Right lobe of liver (tissue), 6 donors: ENCODE measurements around the gene LACC1. TPM values are rescaled to one million over a fixed set of nuclear protein-coding genes. Genes with fewer than 3 reads are reported as not detected.

Experiments used
- ATAC-seq, 4 donors: fragments of 200-7000 bp; cut with Tn5 transposase; one replicate each; pipeline ENCODE4 v1.9.1; 2020; ENCODE audit warnings: mild to moderate bottlenecking in 4 of 4, moderate library complexity in 4 of 4
- DNase-seq, 3 donors: peaks; one replicate each; pipeline ENCODE4 v3.0.0-alpha.2; 2020
- H3K27ac ChIP-seq, 3 donors: fragments of 200-600 bp; one replicate each; pipeline ENCODE4 v1.8.0; 2022
- H3K27me3 ChIP-seq, 2 donors: fragments of 200-600 bp; one replicate each; pipeline ENCODE4 v1.8.0; 2022
- H3K36me3 ChIP-seq, 4 donors: fragments of 200-600 bp; sonication (generic) in 1 of 4; one replicate each; pipeline versions ENCODE4 v1.5.1 to v1.8.0; 2017 to 2022; ENCODE audit warnings: control low read depth in 1 of 4
- H3K4me1 ChIP-seq, 4 donors: fragments of 200-600 bp; sonication (generic) in 1 of 4; one replicate each; pipeline versions ENCODE4 v1.5.1 to v1.8.0; 2017 to 2022; ENCODE audit warnings: control low read depth in 1 of 4
- H3K4me3 ChIP-seq, 3 donors: fragments of 200-600 bp; one replicate each; pipeline ENCODE4 v1.8.0; 2022
- H3K9me3 ChIP-seq, 4 donors: fragments of 200-600 bp; sonication (generic) in 1 of 4; one replicate each; pipeline versions ENCODE4 v1.5.1 to v1.8.0; 2017 to 2022; ENCODE audit warnings: control low read depth in 1 of 4
- POLR2A ChIP-seq: fragments of 450-650 bp; IDR thresholded peaks from one replicate; pipeline ENCODE4 v1.6.1; 2017; ENCODE audit warnings: antibody characterized with exemption, mild to moderate bottlenecking
- WGBS: methylation state at CpG from one replicate; pipeline ENCODE4 v1.1.6; 2018; ENCODE audit warnings: low coverage, low lambda C conversion rate; ENCODE audit not compliant: insufficient coverage; ENCODE audit errors: missing lambda C conversion rate; 5-methylcytosine and 5-hydroxymethylcytosine counted together
- intact Hi-C, 2 donors: fragments of 100-400 bp; cut with DNase I; formaldehyde crosslinking; loops; one replicate each; pipeline versions ENCODE4 v1.11.2 to v1.14.1; 2022
- total RNA-seq, 6 experiments: library from RNA; depleted of rRNA in 2 of 6; stranded (reverse); fragments of >200 nt in 2 of 6; fragmentation: NEBNext Ultra II Directional in 3 of 6; extraction: Animal tissue kit (Norgen Biotek cat#: 25700) in 3 of 6; gene quantifications; one replicate each; pipeline versions ENCODE4 v1.1.0 to v1.2.4, GENCODE V29; 2016 to 2023
- TF ChIP-seq, protein P1 (sequence below), 4 donors: fragments of 200-600 bp in 3 of 4; fragments of 450-650 bp in 1 of 4; IDR thresholded peaks; one replicate each; pipeline versions ENCODE4 v1.5.1 to v1.8.0; 2016 to 2022; ENCODE audit warnings: antibody characterized with exemption in 4 of 4, mild to moderate bottlenecking in 2 of 4
- donor health status: DM: no; HTN: yes; CAD: no.
- donor health status: DM: no; HTN: no; CAD: no.
- donor health status: DM: no; HTN: no; CAD: no.
- donor health status: DM: no; HTN: yes; CAD: no.
- donor health status: DM: no; HTN: yes; CAD: no.

The LACC1 gene
- total RNA-seq, 6 experiments from 2014 or later = 2.7 to 8.4 (median 4.5) TPM

DNA sequence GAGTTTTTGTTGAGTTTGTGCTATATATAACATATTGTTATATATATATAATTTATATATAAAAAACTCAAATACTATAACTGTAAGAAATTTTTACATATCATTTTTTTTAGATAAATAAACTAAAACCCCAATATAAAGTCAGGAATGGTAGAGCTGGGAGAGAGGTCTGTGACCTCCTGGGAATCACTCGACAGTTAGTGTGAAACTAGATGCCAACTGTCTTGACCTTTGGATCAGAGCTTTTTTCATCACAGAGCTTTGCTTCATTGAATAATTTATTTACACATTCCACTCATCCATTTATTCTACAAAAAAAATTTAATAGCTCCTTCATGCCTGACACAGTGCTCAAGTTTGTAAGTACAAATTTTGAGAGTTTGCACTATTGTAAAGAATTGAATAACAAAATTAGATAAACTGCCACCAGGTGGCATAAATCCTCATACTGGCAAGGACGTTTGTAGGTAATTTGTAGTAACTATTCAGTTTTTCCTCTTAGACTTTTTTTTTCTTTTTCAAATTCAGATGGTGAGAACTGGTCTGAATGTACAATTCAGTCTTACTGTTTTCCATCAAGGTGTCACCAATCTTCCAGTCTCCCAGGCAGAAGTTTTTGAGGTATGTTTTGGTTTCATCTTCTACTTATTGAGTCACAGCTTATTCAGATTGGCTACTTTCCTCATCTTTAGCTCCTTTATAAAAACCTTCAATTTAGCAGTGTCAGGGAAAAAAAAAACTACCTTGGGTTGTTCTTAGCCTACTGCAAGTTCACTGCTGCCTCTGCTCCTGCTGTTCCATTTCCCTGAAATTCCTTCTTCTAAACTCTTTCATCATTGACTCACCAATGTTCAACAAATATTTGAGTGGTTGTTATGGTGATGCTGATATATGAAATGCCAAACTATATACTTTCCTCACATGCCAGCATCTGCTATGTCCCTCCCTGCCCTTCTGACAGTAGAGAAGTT, 28.7 kb downstream of the LACC1 start:
- ATAC-seq (peak; percentile 55 to 73 (median 66)), DNase-seq (no peak)
- no peaks in the 10 kb centered on the region for H3K4me1 ChIP-seq
- H3K27ac ChIP-seq = no peak overlapping the region
- 2% methylated on average over 2 of the region's 2 CpGs for WGBS
- intact Hi-C loops = loop anchor here in 1 of 2 donors (10.0 kb wide), 1 partner anchor 556 kb away; no protein-coding TSS in a partner anchor
- no peaks in the 10 kb centered on the region for H3K9me3 ChIP-seq
- H3K36me3 ChIP-seq = no peaks in the 10 kb centered on the region
- TF ChIP-seq POLR2A = no peak
- TF ChIP-seq, protein P1, sequence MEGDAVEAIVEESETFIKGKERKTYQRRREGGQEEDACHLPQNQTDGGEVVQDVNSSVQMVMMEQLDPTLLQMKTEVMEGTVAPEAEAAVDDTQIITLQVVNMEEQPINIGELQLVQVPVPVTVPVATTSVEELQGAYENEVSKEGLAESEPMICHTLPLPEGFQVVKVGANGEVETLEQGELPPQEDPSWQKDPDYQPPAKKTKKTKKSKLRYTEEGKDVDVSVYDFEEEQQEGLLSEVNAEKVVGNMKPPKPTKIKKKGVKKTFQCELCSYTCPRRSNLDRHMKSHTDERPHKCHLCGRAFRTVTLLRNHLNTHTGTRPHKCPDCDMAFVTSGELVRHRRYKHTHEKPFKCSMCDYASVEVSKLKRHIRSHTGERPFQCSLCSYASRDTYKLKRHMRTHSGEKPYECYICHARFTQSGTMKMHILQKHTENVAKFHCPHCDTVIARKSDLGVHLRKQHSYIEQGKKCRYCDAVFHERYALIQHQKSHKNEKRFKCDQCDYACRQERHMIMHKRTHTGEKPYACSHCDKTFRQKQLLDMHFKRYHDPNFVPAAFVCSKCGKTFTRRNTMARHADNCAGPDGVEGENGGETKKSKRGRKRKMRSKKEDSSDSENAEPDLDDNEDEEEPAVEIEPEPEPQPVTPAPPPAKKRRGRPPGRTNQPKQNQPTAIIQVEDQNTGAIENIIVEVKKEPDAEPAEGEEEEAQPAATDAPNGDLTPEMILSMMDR (IDR thresholded peaks at IDR 0.05) = peak; percentile 58 to 64 (median 63)
- H3K27me3 ChIP-seq = no peaks in the 10 kb centered on the region
- H3K4me3 ChIP-seq = no peak overlapping the region

DNA sequence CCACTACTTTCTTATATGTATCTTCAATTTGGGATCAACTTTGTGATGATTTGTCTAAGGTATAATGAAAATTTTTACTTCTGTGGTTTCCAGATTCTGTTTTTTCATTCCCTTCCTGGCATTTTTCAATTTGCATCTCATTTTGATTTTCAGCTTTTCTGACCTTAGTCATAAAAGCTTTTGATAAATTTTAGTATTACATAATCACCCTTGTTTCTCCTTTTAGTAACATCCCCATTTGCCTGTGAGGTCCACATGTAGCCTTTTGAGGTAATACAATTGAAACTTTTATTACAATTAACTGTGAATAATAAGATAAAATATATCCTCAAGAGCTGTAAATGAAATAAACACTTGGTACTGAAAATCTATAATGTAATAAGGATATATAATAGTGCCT, 31.2 kb downstream of the LACC1 start:
- intact Hi-C loops = loop anchor here in 1 of 2 donors (10.0 kb wide), 1 partner anchor 554 kb away; no protein-coding TSS in a partner anchor
- H3K4me3 ChIP-seq = no peak overlapping the region
- no peaks in the 10 kb centered on the region for H3K9me3 ChIP-seq
- TF ChIP-seq, protein P1 (IDR thresholded peaks at IDR 0.05) = no peak
- TF ChIP-seq POLR2A = no peak
- no peaks in the 10 kb centered on the region for H3K27me3 ChIP-seq
- ATAC-seq (no peak), DNase-seq (no peak)
- no peak overlapping the region for H3K27ac ChIP-seq
- no peaks in the 10 kb centered on the region for H3K4me1 ChIP-seq
- H3K36me3 ChIP-seq = no peaks in the 10 kb centered on the region

DNA sequence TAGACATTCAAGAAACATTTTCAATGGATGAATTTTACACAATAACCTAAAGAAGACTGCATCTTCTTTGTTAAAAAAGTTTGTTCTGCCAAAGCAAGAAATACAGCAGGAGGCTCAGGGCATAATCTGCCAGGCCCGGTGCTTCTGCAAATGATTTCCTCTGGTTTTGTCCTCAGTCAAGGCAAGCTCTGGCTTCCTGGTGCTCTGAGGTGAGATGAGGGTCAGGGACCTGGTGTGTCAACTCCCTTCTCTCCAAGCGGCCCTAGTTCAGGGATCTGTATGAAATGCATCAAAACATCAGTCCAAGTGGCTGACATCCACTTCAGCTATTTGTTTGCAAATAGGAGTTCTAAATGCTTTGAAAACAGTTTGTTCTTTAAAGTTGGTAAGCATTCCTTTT, 31.6 kb downstream of the LACC1 start:
- intact Hi-C loops = loop anchor here in 1 of 2 donors (10.0 kb wide), 1 partner anchor 554 kb away; no protein-coding TSS in a partner anchor
- Histone ChIP-seq H3K4me1 (no peaks in the 10 kb centered on the region), H3K9me3 (no peaks in the 10 kb centered on the region), H3K27me3 (no peaks in the 10 kb centered on the region), H3K27ac (no peak overlapping the region), H3K36me3 (no peaks in the 10 kb centered on the region), H3K4me3 (no peak overlapping the region)
- DNase-seq (no peak), ATAC-seq (no peak)
- 17% methylated on average over 2 of the region's 2 CpGs for WGBS
- no peak for TF ChIP-seq POLR2A
- TF ChIP-seq, protein P1 (IDR thresholded peaks at IDR 0.05) = no peak

DNA sequence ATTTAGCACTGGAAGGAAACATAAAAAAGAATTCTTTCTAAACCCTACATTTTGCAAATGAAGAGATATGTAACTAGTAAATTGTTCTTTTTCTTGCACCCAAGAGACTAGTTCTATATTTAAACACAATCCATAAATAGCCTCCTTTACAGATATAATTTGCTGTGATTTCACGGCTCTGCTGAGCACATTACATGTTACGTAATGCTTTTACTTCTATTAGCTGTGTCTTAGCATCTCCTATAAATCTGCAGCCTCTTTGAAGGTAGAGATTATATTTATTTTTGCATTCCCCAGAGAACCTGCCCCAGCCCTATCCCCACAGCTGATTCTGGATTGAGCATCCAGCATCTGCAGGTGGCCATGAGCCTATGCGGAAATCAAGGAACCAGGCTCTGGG, 32.2 kb downstream of the LACC1 start:
- Histone ChIP-seq H3K27ac (no peak overlapping the region), H3K4me3 (no peak overlapping the region), H3K9me3 (no peaks in the 10 kb centered on the region), H3K27me3 (no peaks in the 10 kb centered on the region), H3K36me3 (no peaks in the 10 kb centered on the region), H3K4me1 (no peaks in the 10 kb centered on the region)
- intact Hi-C loops = loop anchor here in 1 of 2 donors (10.0 kb wide), 1 partner anchor 553 kb away; no protein-coding TSS in a partner anchor
- 46% methylated on average over 2 of the region's 3 CpGs for WGBS
- no peak for ATAC-seq
- no peak for DNase-seq
- no peak for TF ChIP-seq POLR2A
- TF ChIP-seq, protein P1 (IDR thresholded peaks at IDR 0.05) = no peak
